HG03045 (cell line): ENCODE measurements around the gene AKAP6.

ENCODE experiments used
- ATAC-seq: cut with Tn5 transposase; IDR thresholded peaks from one replicate; pipeline ENCODE4 v1.9.1; 2021; ENCODE audit warnings: mild to moderate bottlenecking, moderate library complexity; ENCODE audit not compliant: unreplicated experiment

Gene AKAP6

GRCh38 chr14:32865827-32866376 is 536.8 kb downstream of the AKAP6 start:
- ATAC-seq: no peak

DNA sequence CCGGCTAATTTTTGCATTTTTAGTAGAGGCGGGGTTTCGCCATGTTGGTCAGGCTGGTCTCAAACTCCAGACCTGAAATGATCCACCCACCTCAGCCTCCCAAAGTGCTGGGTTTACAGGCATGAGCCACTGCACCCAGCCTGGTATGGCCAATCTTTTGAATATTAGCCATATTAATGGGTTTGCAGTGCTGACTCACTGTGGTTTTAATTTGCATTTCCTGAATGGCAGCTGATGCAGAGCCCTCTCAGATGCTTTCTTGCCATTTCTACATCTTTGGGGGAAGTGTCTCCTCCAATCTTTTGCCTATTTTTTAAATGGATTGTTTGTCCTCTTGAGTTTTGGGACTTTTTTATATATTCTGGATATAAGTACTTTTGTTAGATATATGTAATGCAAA is 554.1 kb downstream of the AKAP6 start:
- ATAC-seq: no peak
